Mucosa of rectum (tissue), 2 donors: ENCODE measurements around the gene MACO1.

Source experiments
- H3K27ac ChIP-seq, 2 donors: one replicate each; pipeline ENCODE4 v1.7.0; 2013; ENCODE audit warnings: inconsistent platforms in 2 of 2, low read depth in 2 of 2, low read length in 2 of 2
- H3K27me3 ChIP-seq, 2 donors: one replicate each; pipeline ENCODE4 v1.7.0; 2013; ENCODE audit warnings: low read length in 2 of 2; ENCODE audit not compliant: control insufficient read depth in 2 of 2, insufficient read depth in 2 of 2
- H3K36me3 ChIP-seq, 2 donors: one replicate each; pipeline ENCODE4 v1.7.0; 2013; ENCODE audit warnings: low read length in 2 of 2; ENCODE audit not compliant: control insufficient read depth in 2 of 2, insufficient read depth in 2 of 2
- H3K4me1 ChIP-seq, 2 donors: one replicate each; pipeline ENCODE4 v1.7.0; 2013; ENCODE audit warnings: low read length in 2 of 2, mild to moderate bottlenecking in 1 of 2; ENCODE audit not compliant: control insufficient read depth in 2 of 2, insufficient read depth in 2 of 2
- H3K4me3 ChIP-seq, 2 donors: one replicate each; pipeline ENCODE4 v1.7.0; 2013; ENCODE audit warnings: low read length in 2 of 2
- H3K9ac ChIP-seq, 2 donors: one replicate each; pipeline ENCODE4 v1.7.0; 2013; ENCODE audit warnings: low read length in 2 of 2, low read depth in 1 of 2, mild to moderate bottlenecking in 1 of 2
- H3K9me3 ChIP-seq, 2 donors: one replicate each; pipeline ENCODE4 v1.7.0; 2013; ENCODE audit warnings: low read length in 2 of 2; ENCODE audit not compliant: control insufficient read depth in 2 of 2
- donor health status: healthy.
- donor health status: Normal muscosa, but diverticular disease.

Gene MACO1

DNA sequence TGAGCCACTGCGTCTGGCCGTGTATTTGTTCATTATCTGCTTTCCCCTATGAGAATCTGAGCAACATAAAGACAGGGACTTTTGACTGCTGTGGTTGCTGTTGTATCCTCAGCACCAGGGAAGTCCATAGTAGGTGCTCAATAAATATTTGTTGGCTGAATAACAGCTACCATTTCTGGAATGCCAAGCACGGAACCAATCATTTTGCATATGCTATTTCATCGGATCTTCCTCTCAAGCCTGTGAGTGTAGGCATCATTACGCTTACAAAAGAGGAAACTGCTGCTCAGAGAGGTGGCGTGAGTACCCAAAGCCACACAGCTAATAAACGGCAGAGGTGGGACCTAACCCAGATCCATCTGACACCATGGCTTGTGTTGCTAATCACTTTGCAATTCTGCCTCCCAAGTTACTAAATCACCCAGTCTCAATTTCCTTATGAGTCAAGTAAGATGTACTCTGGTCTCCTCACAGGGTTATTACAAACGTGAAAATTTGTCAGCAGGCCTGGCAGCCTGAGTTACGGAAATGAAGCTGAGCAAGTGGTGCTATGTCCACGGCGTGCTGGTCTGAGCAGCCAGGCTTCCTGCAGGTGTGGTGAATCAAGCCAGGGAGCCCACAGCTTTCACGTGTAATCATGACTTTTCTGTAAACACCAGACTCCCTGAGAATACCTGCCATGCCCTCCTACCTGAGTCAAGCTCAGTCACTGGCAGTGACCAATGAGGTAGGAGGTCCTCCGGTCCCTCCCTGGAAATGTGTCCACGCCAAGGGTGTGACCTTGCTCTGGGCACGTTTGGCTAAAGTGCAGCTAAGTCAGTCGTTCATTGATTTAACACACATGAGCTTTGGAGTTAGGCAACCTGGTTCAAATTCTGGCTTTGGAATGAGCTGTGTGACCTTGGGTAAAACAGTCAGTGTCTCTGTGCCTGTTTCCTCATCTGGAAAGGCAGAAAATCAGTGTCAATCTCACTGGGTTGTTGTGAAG lies 5.3 kb upstream of the MACO1 start:
- H3K36me3 ChIP-seq = no peaks in the 10 kb centered on the region
- peak overlapping the region in 1 of 2 donors; percentile 50 for H3K9ac ChIP-seq
- H3K9me3 ChIP-seq = no peaks in the 10 kb centered on the region
- H3K27me3 ChIP-seq = no peaks in the 10 kb centered on the region
- H3K4me3 ChIP-seq = peak overlapping the region; percentile 9 to 15
- peaks cover 3 to 17% of the 10 kb centered on the region in 2 donors for H3K4me1 ChIP-seq
- peak overlapping the region; percentile 59 to 82 for H3K27ac ChIP-seq

DNA sequence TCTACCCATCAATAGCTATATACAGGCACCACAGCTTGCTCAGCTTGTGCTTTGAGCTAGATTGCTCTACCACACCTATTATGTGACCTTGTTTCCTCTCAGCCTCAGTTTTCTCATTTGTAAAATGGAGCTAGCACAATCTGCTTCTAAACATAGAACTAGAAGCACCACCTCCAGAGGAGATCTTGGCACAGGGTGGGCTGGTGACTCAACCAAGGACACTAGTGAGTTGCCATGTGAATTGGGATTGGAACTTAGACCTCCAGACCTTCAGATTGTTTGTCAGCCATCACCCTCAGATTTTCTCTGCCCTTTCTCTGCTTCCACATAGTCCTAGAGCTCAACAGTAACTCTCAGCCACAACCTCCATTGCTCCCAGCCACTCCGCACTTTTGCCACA lies 3.0 kb upstream of the MACO1 start:
- Histone ChIP-seq H3K27ac (no peak overlapping the region), H3K9me3 (no peaks in the 10 kb centered on the region), H3K36me3 (no peaks in the 10 kb centered on the region), H3K4me1 (peaks cover 7 to 17% of the 10 kb centered on the region in 2 donors), H3K4me3 (no peak overlapping the region), H3K27me3 (no peaks in the 10 kb centered on the region), H3K9ac (no peak overlapping the region)

DNA sequence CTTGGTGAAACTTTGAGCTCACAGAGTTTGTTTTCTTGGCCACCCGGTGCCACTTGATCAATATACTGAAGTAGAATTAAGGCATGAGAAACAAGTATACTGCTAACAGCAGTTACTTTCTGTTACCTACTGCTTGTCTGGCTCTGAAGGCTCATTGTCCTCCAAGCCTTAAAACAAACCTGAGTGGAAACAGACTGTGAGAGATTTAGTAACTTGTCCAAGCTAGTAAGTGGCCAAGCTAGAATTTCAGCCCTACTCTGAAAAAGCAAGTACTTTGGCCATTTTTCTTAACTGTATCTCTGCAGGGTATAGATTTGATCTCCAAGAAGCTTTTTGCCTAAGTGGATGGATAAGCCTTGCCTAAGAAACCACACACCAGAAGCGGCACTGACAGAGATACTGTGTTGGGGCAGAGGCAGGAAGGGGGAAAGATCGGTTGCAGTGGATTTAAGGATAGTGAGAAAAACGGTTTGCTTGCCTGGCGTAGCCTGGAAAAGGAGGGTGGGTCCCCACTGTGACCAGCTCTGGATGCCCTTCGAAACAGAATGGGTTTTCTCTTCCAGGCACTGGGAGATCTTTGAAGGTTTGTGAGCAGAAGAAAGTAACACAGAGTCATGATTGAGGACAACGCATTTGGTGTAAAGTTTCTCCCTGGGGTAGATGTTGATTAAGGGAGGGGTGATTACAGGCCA lies 2.1 kb upstream of the MACO1 start:
- Histone ChIP-seq H3K9me3 (no peaks in the 10 kb centered on the region), H3K27ac (no peak overlapping the region), H3K27me3 (no peaks in the 10 kb centered on the region), H3K4me3 (no peak overlapping the region), H3K36me3 (no peaks in the 10 kb centered on the region), H3K4me1 (peaks cover 7 to 17% of the 10 kb centered on the region in 2 donors), H3K9ac (no peak overlapping the region)

DNA sequence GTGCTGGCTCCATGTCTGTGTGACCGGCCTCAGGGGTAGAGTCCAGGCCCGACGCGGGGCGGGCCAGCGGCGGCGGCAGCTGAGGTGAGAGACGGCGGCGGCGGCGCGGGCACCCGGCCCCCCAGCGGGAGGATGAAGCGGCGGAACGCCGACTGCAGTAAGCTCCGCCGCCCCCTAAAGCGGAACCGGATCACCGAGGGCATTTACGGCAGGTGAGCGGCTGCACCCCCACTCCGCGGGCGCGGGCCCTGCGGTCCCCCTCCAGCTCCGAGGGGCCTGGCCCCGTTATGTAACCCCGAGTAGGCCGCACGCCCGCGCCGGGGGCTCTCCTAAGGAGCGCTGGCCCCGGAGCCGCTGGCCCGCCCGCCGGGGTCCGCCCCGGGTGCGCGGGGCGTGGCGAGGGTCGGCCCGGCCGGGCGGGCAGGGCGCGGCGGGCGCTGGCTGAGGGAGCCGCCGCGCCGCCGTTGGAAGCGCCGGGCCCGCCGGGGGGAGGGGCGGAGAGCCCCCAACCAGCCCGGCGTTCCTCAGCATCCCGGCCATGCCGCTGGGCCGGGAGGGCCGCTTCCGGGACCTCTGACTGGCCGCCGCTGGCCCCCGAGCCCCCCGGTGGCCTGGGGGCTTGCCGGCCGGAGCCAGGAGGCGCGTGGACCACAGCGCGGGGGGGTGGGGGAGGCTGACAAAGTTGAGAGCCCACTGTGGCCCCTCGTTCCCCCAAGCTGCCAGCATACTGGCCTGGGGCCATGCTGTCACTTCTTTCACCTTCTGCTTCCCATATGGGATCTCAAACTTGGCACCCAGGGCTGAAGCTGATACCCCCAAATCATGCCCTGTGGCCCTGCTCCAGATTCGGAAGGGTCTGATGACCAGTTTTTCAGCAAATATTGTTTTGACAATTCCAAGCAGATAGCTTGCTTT lies 527 bp downstream of the MACO1 start:
- Histone ChIP-seq H3K27me3 (no peaks in the 10 kb centered on the region), H3K9me3 (no peaks in the 10 kb centered on the region), H3K27ac (peak overlapping the region; percentile 83 to 92), H3K4me3 (peak overlapping the region; percentile 64 to 81), H3K4me1 (peaks cover 5 to 7% of the 10 kb centered on the region in 2 donors), H3K9ac (peak overlapping the region; percentile 64 to 84), H3K36me3 (no peaks in the 10 kb centered on the region)

DNA sequence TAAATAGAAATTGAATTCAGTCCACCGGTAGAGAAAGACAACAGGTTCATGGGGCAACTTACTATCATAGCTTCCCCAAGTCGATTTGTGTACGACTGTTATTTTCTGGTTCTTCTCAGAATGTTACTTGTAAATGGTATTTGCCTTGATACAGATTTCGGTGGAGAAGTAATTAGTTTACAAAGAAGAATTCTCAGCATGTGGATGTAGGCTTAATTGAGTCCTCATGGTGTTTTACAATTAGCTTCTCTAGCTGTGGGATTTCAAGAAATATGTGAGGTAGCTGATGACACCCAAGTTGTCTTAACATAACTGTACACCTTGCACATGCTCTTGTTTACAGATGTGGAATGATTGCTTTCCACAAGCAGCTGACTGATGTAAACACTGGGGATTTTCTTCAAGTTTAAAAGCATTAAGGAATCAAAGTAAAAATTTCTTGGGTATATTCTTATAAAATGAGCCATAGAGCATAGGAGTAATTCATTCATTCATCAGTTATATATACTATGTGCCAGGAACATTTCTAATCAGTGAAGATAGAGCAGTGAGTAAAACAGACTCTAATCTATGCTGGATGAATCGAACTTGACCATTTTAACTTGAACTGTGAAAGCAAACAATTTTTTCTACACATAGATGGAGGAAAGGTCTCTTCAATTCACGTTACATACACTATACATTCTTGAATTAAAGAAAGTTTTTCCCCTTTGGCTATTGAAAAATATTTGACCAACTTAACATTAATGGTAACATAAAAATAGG lies 1.4 kb downstream of the MACO1 start:
- H3K9ac ChIP-seq = peak overlapping the region; percentile 64 to 84
- H3K4me3 ChIP-seq = peak overlapping the region; percentile 64 to 81
- no peaks in the 10 kb centered on the region for H3K9me3 ChIP-seq
- H3K27me3 ChIP-seq = no peaks in the 10 kb centered on the region
- peaks cover 5 to 7% of the 10 kb centered on the region in 2 donors for H3K4me1 ChIP-seq
- peak overlapping the region in 1 of 2 donors; percentile 48 for H3K27ac ChIP-seq
- no peaks in the 10 kb centered on the region for H3K36me3 ChIP-seq

GRCh38 chr1:25432749-25433388 lies 2.2 kb downstream of the MACO1 start:
- no peaks in the 10 kb centered on the region for H3K9me3 ChIP-seq
- no peak overlapping the region for H3K9ac ChIP-seq
- no peak overlapping the region for H3K4me3 ChIP-seq
- H3K36me3 ChIP-seq = no peaks in the 10 kb centered on the region
- H3K4me1 ChIP-seq = peaks cover 5 to 7% of the 10 kb centered on the region in 2 donors
- no peak overlapping the region for H3K27ac ChIP-seq
- H3K27me3 ChIP-seq = no peaks in the 10 kb centered on the region

GRCh38 chr1:25433389-25434186 lies 2.9 kb downstream of the MACO1 start:
- H3K27ac ChIP-seq = no peak overlapping the region
- H3K36me3 ChIP-seq = no peaks in the 10 kb centered on the region
- H3K27me3 ChIP-seq = no peaks in the 10 kb centered on the region
- H3K9ac ChIP-seq = no peak overlapping the region
- H3K4me1 ChIP-seq = peaks cover 5 to 7% of the 10 kb centered on the region in 2 donors
- no peak overlapping the region for H3K4me3 ChIP-seq
- no peaks in the 10 kb centered on the region for H3K9me3 ChIP-seq

- H3K4me3 ChIP-seq = peak overlapping the region in 1 of 2 donors; percentile 23
- H3K27ac ChIP-seq = no peak overlapping the region
- H3K4me1 ChIP-seq = peaks cover 0 to 4% of the 10 kb centered on the region in 2 donors
- no peaks in the 10 kb centered on the region for H3K27me3 ChIP-seq
- H3K36me3 ChIP-seq = no peaks in the 10 kb centered on the region
- no peak overlapping the region for H3K9ac ChIP-seq
- H3K9me3 ChIP-seq = no peaks in the 10 kb centered on the region
Observed at GRCh38 chr1:25435397-25436108, 4.9 kb downstream of the MACO1 start.
